Measurements from ENCODE around the gene BACH2. TPM values are rescaled to one million over a fixed set of nuclear protein-coding genes. Genes with fewer than 3 reads are reported as not detected.
A peak's percentile ranks its signal among the peaks of the same experiment; 100 is the strongest.
"Not testable (repeated sequence)": the region's sequence is repeated elsewhere in the genome, so short reads cannot be mapped to it uniquely, and the experiment has no call there.

The BACH2 gene
- total and polyA plus RNA-seq, 2 of the 8 experiments (the other 6 are each of a cell fraction or from before 2014, with no cell fraction given) = 1.9 to 5.9 TPM

DNA sequence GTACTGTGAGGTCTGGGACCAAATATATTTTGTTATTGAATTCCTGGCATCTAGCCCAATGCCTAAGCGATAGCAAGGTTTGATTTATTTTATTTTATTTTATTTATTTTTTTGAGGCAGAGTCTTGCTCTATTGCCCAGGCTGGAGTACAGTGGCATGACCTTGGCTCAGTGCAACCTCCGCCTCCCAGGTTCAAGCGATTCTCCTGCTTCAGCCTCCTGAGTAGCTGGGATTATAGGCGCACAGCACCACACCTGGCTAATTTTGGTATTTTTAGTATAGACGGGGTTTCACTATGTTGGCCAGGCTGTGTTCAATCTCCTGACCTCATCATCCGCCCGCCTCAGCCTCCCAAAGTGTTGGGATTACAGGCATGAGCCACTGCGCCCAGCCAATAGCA lies 404.1 kb downstream of the BACH2 start:
- H2AK5ac ChIP-seq (ENCODE audit: low read depth, low read length); H3K4me3 ChIP-seq (ENCODE audit: extremely low read depth in 1 of 4, insufficient read depth in 2 of 4, low read depth in 3 of 4, low read length in 4 of 4); H2BK15ac ChIP-seq (ENCODE audit: low read length); H3K27me3 ChIP-seq (replicated peaks in 1 of 4; ENCODE audit: control insufficient read depth in 3 of 4, extremely low read depth in 1 of 4, insufficient read depth in 3 of 4, low read length in 3 of 4); H3K79me1 ChIP-seq (ENCODE audit: low read depth, low read length); H3K9ac ChIP-seq (replicated peaks in 1 of 4; ENCODE audit: extremely low read depth in 1 of 4, low read depth in 3 of 4, low read length in 3 of 4); H3K36me3 ChIP-seq (ENCODE audit: control insufficient read depth in 2 of 4, insufficient read depth in 4 of 4, low read length in 3 of 4); H3K9me3 ChIP-seq (ENCODE audit: insufficient read depth in 2 of 2, low read depth in 1 of 2, low read length in 1 of 2); H3K18ac ChIP-seq (ENCODE audit: extremely low read depth, low read length); H3K23ac ChIP-seq (ENCODE audit: insufficient read length); H3K4me2 ChIP-seq (ENCODE audit: insufficient read depth in 1 of 2, low read depth in 2 of 2, low read length in 2 of 2); H2BK20ac ChIP-seq (ENCODE audit: low read length); H2BK12ac ChIP-seq (ENCODE audit: low read depth, low read length); DNase-seq (ENCODE audit: low read depth in 1 of 2, low spot score in 2 of 2); H3K79me2 ChIP-seq (ENCODE audit: control insufficient read depth in 1 of 2, insufficient read depth in 2 of 2, low read length in 2 of 2); H4K5ac ChIP-seq (ENCODE audit: insufficient read length, low read depth, low read length); H4K20me1 ChIP-seq (replicated peaks in 1 of 2; ENCODE audit: control insufficient read depth in 1 of 2, insufficient read depth in 2 of 2, low read length in 2 of 2); H3K23me2 ChIP-seq (ENCODE audit: low read depth, low read length); POLR2A ChIA-PET (ENCODE audit: partially characterized antibody); H3K56ac ChIP-seq (replicated peaks; ENCODE audit: insufficient read length, low read depth, low read length); H3K14ac ChIP-seq (ENCODE audit: insufficient read length); H3K4ac ChIP-seq (replicated peaks; ENCODE audit: insufficient read length, low read depth, low read length); H4K8ac ChIP-seq (ENCODE audit: extremely low read depth, insufficient read depth, low read length); FAIRE-seq; H2BK120ac ChIP-seq (replicated peaks; ENCODE audit: low read depth, low read length); H2AFZ ChIP-seq (ENCODE audit: low read length); H4K91ac ChIP-seq (replicated peaks; ENCODE audit: insufficient read length, low read length); H3K27ac ChIP-seq (ENCODE audit: low read depth, low read length); H2BK5ac ChIP-seq (ENCODE audit: low read depth, low read length): not testable (repeated sequence)
- peaks cover 4 to 13% (median 9%) of the 10 kb centered on the region in 4 experiments for H3K4me1 ChIP-seq (replicated peaks in 1 of 4; ENCODE audit: control insufficient read depth in 3 of 4, insufficient read depth in 4 of 4, low read length in 3 of 4)
- 77% methylated on average over 8 of the region's 8 CpGs; no CpG with 5 or more reads in 1 of the 2 experiments for WGBS, 2 experiments (ENCODE audit: extremely low coverage in 1 of 2, insufficient coverage in 1 of 2, insufficient read length in 1 of 2, insufficient replicate concordance in 2 of 2, low coverage in 1 of 2, low lambda C conversion rate in 2 of 2, missing lambda C conversion rate in 1 of 2)
- CTCF ChIA-PET (ENCODE audit: partially characterized antibody) = interaction anchor here (0.9 to 1.6 kb wide), 3 partner anchors 19 to 57 kb away, joined by 3 to 5 read pairs (median 3); no protein-coding TSS in a partner anchor
- TF ChIP-seq, protein P1, sequence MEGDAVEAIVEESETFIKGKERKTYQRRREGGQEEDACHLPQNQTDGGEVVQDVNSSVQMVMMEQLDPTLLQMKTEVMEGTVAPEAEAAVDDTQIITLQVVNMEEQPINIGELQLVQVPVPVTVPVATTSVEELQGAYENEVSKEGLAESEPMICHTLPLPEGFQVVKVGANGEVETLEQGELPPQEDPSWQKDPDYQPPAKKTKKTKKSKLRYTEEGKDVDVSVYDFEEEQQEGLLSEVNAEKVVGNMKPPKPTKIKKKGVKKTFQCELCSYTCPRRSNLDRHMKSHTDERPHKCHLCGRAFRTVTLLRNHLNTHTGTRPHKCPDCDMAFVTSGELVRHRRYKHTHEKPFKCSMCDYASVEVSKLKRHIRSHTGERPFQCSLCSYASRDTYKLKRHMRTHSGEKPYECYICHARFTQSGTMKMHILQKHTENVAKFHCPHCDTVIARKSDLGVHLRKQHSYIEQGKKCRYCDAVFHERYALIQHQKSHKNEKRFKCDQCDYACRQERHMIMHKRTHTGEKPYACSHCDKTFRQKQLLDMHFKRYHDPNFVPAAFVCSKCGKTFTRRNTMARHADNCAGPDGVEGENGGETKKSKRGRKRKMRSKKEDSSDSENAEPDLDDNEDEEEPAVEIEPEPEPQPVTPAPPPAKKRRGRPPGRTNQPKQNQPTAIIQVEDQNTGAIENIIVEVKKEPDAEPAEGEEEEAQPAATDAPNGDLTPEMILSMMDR (IDR thresholded peaks at IDR 0.05; ENCODE audit: control extremely low read depth in 1 of 3, insufficient read depth in 1 of 3, low read depth in 1 of 3, low read length in 3 of 3) = peak in 1 of 3 experiments; percentile 18; a peak in 1 of 4 replicates
- TF ChIP-seq RAD21 (IDR thresholded peaks at IDR 0.05 in 1 of 2, conservative IDR thresholded peaks at IDR 0.05 in 1 of 2; ENCODE audit: low read depth in 2 of 2, low read length in 2 of 2) = peak; percentile 15 to 29; a peak in 2 of 4 replicates
